GM23248 (cell line): Measurements from ENCODE around the gene ADAMTS14.

Experiments used
- EZH2 ChIP-seq: fragments of 200-600 bp; sonication (generic); IDR thresholded peaks from 2 replicates; pipeline ENCODE4 v1.6.1; 2018; ENCODE audit warnings: antibody characterized with exemption, mild to moderate bottlenecking; ENCODE audit not compliant: insufficient read depth, poor library complexity, severe bottlenecking
- EZH2phosphoT487 ChIP-seq: fragments of 200-600 bp; sonication (generic); IDR thresholded peaks from 2 replicates; pipeline ENCODE4 v1.6.1; 2018; ENCODE audit warnings: antibody characterized with exemption, moderate library complexity, mild to moderate bottlenecking, low read depth; ENCODE audit not compliant: insufficient read depth

GRCh38 chr10:70803775-70804420 is 131.6 kb downstream of the ADAMTS14 start:
- TF ChIP-seq EZH2 (no peak), EZH2phosphoT487 (no peak)
